Forelimb muscle (tissue), 1 donor: ENCODE results near the gene USH2A. TPM values are rescaled to one million over a fixed set of nuclear protein-coding genes. Genes with fewer than 3 reads are reported as not detected.
A peak's percentile ranks its signal among the peaks of the same experiment; 100 is the strongest.

Source experiments
- DNase-seq: peaks from one replicate; pipeline ENCODE4 v3.0.0-alpha.2; 2013; ENCODE audit warnings: low read depth
- polyA plus RNA-seq: library from polyadenylated mRNA; unstranded; fragments of 120-200 nt; gene quantifications from one replicate; pipeline ENCODE4 v1.2.1, GENCODE V29; 2013; ENCODE audit not compliant: insufficient read length

The USH2A gene
- polyA plus RNA-seq, 1 donor: 0.05 TPM

DNA sequence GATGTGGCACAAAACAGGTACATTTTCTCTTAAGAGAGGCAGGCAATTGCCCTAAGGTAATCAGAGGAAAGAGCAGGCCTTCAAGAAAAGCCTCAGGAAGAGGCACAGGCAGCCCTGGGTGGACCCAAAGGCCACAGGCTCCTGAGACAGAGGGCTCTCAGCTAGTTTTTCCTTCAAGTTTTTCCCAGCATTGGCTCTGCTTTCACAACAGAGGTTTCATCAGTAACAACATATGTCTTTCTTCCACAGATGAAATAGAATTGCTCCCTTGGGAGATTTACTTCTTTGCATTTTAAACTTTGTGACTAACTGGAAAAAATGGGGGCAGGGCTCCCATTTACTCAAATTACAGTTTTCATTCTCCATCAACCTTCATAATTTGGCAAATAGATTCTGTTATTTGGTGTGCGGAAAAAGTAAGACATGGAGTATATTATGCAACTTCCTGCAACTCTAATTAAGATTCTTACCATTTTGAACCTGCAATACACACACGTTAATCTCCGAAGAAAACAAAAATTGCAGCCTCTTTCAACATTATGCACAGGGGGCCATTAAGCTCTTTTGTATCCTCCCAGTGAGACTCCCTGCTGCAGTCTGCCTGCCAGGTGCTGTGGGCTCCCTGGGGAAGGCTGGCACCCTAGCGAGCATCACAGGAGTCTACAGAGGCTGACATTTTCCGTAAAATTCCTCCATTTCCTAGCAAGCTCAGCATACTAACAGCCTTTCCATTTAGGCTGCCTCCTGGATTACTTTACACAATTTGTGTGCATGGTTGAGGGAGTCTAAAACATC is 282.3 kb downstream of the USH2A start:
- DNase-seq: peak; percentile 29

DNA sequence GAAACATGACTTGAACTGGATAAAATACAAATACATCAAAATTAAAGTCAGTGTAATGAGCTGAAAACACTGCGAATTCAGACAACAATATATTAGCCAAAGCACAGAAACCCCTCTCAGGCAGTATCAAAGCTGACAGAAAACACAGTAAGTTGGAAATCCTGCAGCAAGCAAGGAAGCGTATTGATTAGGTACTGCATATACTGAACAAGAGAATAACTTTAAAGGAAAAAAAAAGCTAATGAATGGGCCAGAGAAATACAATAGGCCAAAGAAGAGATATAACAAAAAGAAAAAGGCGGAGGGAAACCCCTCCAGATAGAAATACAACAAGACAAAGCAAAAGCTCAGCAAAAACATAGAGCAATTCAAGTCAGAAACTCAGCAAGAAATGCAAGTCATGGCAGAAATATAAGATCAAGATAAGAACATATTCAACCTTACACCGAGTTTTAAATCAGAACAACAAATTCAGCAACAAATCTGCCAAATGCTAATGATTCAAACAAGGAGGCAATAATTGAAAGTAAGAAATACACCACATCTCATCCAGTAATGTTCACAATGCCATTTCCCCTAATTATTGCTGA is 299.0 kb downstream of the USH2A start:
- no peak for DNase-seq

DNA sequence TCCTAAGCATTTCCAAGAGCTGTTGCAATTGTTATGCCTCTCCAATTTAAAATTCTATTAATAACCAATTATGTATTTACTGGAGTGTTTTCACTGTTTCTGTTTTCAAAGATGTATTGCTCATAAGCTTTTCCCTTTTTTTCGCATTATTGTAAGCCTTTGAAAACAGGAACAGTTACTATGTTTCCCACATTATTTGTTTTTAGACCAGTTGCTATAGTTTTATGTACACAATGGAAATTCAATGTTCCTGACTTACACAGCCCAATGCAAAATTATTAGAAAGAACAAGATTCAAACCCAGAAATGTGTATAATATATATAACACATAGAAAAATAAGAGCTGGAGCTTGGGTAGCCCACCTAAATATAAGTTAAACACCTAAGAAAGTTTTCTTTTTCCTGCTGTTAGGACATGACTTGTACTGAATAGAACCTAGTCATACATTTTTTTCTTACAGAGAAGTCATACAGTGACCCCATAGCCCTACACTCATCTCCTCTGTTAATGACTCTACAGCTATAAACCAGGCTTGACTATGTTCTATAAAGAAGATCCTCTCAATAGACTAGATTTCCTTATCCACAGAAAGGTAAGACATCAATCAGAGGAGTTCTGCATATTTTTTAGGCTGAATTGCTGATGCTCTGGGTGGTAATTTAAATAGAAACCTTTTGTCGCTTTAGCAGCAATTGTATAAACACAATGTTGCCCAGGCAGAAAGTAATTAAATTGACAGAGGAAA is 299.6 kb downstream of the USH2A start:
- DNase-seq: peak; percentile 14

DNA sequence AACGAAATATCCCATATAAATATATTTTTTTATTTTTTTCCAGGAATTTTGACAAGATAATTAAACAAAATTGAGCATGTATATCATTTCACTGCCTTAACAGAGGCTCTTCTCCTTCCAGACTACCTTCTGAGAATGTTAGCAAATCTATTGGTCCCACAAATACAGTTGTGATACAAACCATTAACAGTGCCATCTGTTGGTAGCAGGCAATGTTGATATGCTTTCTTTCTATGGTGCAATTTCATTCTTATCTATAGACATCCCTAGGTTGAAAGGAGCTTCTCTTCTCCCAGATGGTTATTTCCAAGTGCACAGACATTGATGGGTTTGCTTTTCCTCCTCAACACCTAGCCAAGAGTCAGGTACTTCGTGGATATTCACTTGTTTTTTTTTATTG is 303.6 kb downstream of the USH2A start:
- DNase-seq: no peak

DNA sequence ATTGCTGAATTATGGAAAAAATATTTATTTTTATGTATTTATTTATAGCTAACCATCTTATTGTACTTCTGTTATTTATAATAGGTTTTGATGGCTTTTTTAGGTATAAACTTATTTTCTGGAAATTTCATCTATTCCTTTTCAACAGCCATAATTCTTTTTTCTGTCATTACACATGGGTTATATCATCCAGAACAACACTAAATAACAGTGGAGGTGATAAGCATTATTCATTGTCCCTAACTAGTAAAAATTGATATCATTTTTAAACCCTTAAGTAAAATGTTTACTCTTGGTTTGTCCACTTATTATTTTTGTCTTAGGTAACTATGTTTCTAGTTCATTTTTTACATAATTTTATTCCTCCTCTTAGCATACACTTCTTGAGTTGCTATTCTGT is 309.1 kb downstream of the USH2A start:
- no peak for DNase-seq

DNA sequence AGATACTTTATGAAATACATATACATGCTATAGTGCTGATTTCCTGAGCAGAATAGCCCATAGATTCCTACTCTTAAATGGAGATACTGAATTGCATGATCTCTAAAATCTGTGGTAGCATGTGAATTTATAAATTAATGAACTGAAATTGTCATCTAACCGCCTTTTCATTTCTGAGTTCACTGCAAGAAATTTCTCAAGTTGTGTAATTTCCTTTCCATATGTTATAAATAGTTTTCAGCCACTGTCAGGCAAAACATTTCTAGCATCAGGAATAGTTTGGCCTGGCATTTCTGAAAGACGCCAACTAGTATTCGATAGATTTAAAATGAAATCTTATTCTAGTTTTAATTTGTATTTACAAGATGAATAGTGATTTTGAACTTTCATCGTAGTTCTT is 310.1 kb downstream of the USH2A start:
- DNase-seq: no peak

DNA sequence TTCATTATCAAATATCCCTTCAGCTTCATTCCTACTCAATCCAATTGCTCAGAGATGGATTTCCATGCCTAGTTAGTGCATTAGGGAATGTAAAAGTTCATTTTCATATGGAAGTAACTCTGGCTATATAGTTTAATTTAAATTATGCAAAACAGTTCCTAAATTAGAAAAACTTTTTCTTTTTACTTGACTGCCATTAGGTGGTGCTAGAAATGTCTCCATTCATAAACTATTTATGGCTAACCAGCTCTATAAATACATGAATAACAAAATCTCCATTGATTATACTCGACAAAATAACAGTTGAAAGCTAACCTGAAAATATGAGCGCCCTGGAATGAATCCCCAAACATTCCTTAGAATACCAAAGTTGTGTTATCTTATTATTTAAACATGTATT is 311.4 kb downstream of the USH2A start:
- DNase-seq: no peak

DNA sequence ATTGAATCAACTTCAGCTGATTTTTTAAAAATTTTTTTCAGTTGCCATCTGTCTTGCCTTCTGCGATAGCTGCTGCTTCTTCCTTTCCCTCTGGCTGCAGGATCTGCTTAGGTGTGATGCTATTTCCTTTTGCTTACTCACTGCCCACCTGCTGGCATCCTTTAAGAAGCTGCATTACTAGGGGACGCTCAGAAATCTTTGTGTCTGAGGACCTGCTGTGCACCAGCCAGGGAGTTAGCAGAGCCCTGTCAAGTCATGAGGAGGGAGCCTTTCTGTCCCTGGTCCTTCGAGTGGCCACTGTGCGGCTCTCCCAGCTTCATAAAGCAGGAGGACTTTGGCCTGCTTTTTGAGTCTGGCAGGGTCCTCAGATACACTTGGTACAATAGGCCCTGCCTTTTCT is 327.8 kb downstream of the USH2A start:
- DNase-seq: no peak

DNA sequence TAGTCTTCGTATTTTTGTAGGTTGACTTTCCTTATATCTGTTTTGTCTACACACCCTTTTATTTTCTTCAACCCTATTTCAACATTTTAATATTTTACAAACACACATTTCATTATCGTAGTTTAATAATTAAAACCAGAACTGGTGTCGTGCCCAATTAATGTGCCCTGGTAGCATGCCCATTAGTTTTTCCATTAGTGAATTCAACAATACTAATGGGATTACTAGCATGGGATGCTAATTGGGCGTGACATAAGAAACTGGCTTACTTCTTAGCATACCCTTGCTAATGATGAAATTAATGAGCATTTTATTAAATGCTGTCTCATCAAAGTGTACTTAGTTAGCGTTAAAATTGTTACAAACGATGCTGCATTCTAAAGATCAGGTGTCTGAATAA is 332.7 kb downstream of the USH2A start:
- no peak for DNase-seq

DNA sequence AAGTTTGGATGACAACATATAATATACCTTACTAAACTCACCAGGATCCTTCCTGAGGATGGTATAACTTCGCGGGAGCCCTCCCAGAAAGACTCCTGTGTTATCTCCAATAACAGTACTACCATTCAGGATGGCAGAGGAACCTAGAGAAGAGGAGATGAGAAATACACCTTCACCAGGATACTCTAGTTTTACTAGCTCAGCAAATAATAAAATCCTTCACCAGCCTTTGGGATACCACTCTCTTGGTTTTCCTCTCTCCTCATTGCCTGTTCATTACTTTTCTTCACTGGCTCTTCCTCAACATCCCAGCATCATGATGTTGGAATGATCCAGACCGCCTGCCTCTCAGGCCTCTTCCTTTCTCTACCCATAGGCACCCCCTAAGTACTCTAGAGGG is 336.6 kb downstream of the USH2A start:
- no peak for DNase-seq

DNA sequence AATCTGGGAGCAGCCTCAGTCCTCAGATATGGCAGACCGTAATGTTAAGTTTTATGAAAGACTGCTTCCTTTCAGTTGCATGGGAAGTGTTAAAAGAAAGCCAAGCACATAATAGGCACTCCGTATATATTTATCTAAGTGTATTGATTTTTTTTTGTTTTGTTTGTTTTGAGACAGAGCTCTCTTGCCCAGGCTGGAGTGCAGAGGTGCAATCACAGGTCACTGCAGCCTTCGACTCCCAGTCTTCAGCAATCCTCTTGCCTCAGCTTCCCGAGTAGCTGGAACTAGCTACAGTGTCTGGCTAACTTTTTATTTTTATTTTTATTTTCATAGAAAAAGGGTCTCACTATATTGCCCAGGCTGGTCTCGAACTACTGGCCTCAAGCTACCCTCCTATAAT is 341.8 kb downstream of the USH2A start:
- DNase-seq: no peak

DNA sequence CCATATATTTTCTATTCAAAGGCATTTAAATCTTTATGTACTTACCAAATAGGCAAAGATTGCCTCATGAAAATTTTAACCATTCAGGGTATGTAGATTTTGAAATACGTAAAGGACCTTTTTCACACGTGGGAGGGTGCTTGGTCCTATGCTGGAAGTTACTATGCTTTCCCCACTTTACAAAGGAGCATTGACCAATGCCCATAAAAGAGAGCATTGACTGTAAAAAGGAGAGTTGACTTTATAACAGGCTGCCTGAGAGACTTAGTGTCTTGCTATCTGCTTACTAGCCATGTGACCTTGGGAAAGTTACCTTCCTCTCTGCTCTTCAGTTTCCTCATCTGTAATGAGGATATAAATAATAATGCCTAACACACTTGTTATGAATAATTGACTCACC is 346.5 kb downstream of the USH2A start:
- no peak for DNase-seq

DNA sequence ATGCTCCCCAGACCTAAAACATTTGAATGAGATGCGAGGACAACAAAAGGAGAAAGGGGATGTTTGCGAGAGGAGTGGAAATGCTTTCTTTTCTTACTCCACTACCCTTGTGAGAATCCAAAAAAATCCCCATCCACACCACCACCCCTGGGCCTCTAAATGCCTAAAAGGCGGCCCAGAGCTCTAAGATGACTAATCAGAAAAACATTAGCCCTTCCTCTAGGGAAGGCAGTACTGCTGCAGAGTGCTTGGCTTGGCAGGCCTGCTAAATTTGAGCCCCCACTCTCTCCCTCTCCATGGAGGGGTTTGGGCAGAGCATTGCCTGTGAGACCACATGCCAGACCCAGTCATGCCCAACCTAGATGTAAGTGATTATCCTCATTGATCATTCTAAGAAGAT is 347.9 kb downstream of the USH2A start:
- DNase-seq: no peak

DNA sequence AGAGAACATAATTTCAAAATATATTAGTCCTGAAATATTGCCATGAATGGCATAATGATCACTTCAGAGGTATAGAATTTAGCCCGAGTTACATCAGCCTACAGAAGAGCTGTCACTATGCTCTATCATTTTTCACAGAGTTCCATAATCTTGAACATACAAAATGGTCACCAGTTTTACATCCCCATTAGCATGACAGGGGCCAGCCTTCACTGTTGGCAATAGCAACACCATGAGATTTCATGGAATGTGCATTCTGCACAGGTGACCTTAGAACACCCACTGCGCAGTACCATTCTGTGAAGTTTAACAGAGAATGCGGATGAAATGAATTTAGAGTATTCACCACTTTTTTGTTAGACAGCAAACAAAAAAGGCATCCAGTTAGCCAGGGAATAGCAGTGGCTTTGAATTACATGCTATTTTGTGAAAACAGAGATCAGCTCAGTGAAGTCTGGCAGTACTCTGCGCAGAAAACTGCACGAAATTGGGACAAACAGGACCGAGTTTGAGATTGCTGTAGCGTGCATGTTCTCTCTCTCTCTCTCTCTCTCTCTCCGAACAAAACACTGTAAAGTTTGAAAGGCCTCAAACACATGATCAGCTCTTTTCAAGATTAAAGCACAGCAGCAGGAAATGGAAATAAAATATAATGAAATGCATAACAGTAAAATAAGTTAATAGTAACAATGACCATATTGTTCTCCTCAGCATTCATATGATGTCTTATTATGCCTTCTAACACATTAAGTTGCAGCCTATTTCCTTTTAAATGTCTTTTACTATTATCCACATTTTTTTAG is 349.3 kb downstream of the USH2A start:
- no peak for DNase-seq

DNA sequence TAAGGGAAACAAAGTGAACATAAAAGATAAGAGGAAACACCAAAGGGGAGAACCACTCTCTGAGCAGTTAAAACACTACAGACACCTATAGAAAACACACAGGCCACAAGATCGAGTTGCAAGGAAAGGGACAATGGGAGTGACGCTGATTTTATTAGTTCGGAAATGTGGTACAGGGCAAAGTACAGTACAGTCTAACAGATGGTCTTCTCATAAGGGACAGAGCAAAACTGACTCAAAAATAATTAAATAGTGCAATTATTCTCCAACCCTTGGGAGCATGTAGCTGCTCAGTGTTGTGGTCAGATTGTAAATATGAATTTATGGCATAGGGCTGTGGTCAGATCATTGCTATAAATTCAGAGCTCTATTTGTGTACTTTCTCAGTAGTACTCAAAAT is 352.0 kb downstream of the USH2A start:
- no peak for DNase-seq

DNA sequence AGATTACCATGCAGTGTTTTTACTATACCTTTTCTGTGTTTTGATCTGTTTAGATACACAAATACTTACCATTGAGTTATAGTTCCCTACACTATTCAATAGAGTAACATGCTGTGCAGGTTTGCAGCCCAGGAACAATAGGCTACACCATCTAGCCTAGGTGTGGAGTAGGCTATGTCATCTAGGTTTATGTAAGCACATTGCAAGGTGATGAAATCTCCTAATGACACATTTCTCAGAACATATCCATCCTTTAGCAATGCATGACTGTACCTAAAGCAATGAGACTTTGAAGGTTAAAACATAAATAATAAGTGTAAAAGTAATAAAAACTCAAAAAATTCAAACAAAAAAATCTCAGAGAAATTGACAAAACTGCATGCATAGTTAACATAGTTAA is 358.6 kb downstream of the USH2A start:
- no peak for DNase-seq

DNA sequence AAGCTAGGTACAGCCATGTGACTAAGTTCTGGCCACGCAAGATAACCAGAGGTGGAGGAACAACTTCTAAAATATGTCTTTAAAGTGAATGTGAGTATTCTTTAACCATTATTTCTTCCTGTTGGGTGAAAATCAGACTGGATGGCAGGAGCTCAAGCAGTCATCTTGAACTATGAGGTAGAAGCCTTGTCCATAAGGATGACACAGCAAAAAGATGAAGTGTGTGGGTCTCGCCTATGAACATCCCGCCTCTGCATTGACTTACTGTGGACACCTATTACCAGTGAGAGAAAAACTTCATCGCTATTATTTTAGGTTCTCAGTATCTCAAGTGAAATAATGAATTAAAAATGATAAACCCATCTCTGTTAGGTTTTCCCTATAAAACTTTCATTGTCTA is 365.3 kb downstream of the USH2A start:
- DNase-seq: no peak

DNA sequence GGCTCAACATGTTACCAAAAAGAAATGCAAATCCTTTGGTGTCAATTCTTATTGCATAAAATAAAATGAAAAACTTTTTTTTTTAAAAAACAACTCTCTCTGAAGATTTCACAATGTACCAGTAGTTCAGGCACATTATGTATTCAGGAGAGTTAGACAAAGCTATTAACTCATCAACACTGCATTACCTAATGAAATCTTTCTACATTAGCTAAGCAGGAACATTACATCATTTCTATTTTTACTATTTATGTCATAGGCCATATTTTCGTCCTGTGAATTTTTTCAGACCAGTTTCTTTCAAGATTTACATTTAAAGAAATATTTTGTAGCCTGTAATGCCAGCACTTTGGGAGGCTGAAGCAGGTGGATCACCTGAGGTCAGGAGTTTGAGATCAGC is 366.2 kb downstream of the USH2A start:
- no peak for DNase-seq

DNA sequence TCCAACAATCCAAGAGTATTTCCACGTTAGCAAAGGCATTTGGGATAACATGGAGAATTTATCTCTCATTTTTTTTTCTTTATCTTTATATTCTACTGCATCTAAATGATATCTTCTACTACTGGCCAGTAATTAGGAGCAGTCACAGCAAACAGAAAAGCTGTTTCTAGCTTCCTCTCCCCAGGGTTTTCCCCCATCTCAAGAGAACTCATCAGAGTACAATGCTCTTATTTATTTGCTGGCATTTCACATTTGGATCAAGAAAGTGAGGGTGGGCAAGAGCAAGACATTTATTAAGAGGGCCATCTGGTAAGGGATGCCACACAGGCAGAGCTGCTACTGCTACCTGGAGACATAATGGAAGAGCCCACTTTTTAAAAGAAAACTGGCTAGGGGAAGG is 368.2 kb downstream of the USH2A start:
- no peak for DNase-seq

DNA sequence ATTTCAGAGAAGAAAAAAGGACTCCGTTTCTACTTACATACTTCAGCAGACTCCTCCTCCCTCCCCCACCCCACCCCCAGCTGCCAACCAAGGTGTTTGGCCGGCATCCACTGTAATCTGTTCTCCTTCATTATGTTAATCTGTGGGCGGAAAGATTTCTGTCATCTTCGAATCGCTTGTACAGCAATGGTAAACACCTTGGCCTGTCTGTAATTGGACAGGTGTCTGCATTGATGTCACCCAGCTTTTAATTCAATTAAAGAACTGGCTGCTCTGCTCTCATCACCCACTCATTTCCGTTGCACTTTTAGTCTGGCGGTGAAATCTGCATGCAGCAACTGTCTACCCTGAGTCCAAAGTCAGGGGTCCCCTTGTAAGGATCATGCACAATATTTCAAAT is 368.6 kb downstream of the USH2A start:
- no peak for DNase-seq

DNA sequence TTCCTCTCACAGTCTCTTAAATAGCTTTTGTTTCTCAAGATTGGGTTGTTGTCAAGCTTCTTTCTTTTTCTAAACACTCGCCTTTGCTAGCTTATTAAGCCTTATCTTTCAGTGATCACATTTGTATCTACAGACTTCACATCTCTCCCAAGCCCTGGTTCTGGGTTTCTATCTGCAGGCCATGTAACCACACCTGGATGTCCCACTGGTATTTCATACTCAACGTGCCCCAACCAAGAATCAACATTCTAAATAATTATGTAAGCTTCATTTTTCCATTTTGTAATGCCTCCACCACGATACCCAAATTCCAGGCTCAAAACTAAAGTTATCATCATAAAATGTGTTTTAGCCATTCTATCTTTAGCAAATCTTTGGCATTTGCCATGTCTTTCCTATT is 372.2 kb downstream of the USH2A start:
- DNase-seq: no peak

DNA sequence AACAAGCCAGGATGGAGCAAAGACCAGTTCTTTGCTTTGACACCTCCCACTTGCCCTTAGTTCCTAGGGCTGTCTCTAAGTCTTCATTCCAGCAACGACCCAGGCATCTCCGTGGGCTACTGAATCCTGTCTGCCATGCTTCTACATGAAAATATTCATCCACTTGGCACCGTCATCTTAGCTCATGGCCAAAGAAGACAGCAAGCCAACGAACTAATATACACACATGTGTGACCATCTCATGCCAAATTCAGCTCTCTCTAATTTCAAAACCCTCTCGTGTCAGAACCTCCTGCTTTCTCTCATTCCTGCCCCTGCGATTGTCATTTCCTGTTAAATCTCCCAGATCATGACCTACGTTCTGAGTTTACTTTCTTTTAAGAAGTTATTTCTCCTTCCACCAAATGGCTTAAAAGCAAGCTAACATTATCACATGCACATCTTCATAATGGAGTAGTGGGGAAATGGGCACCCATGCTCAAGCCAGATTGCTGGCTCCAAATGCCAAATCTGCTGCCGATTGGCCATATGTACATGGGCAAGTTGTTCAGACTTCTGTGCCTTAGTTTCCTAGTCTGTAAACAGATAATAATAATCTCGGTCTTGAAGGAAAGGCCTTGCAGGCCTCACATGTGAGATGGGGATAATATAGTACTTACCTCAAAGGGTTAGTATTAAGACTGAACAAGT is 373.4 kb downstream of the USH2A start:
- no peak for DNase-seq
